Renal pelvis (tissue), 4 donors: Measurements from ENCODE around the gene FCRL5. TPM values are rescaled to one million over a fixed set of nuclear protein-coding genes. Genes with fewer than 3 reads are reported as not detected.
A peak's percentile ranks its signal among the peaks of the same experiment; 100 is the strongest.

ENCODE experiments used
- DNase-seq: peaks from one replicate; pipeline ENCODE4 v3.0.0-alpha.2; 2013
- polyA plus RNA-seq, 3 donors: library from polyadenylated mRNA; unstranded; fragments of 120-200 nt; gene quantifications; one replicate each; pipeline ENCODE4 v1.2.1, GENCODE V29; 2013; ENCODE audit not compliant: insufficient read length in 3 of 3

Gene FCRL5
- polyA plus RNA-seq, 3 donors = 0.05 to 0.13 (median 0.09) TPM

DNA sequence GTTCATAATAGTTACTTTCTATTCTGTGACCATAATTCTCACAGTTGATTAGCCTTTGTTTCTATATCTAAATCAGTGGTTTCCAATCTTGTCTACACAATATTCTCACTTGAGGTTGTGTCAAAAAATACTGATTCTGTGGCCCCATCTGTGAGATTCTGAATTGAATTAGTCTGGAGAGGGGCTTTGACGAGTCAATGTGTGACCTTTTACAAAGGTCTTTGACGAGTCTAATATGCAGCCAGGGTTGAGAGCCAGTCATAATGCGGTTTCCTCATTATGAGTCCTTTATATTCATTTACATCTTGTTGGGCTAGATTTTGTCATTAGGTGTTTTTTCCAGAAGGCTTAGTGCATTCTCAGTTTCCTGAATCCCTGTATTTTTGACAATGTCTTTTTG is 19.7 kb downstream of the FCRL5 start:
- no peak for DNase-seq

DNA sequence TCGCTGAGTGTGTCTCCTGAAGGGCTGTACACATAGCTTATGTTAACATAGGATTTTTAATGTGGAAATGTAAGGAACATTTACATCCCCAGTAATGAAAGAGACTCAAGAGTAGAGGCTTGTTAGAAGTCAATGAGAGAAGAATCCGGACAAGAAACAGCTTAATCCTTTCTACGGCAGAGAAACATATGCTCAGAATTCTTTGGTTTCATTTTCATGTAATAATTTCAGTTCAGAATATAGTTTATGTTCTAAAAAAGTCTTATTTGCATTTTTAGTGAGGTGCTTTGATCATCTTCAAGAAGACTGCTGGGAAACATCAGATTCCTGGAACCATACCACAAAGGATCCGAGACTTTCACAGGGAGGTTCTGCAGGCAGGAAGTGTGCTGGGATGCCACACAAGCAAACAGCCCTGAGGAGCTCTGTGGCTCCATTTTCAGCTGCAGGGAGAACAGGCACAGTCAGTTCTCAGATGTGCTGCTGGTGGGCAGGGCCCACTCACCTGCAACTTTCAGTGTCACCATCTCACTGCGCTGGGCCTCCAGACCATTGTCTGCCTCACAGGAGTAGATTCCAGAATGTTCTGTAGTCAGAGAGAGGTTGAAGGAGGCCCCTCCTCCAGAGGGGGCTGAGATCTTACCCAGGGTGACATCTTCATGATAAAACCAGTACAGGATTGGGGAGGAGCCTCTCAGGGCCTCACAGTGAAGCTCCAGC is 28.4 kb downstream of the FCRL5 start:
- DNase-seq = no peak

DNA sequence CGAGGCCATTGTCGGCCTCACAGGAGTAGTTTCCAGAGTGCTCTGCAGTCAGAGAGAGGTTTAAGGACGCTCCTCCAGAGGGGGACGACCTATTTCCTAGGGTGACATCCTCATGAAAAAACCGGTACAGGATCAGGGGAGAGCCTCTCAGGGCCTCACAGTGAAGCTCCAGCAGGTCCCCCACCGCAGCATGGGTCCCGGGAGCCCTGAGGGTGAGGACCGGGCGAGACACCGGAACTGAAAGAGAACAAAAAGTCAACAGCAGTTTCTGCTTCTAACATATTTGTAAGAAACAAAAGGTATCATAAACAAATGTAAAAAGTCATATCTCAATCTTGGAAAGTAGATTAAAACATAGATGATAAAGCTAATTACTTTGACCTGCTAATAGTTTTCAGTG is 31.3 kb downstream of the FCRL5 start:
- no peak for DNase-seq

DNA sequence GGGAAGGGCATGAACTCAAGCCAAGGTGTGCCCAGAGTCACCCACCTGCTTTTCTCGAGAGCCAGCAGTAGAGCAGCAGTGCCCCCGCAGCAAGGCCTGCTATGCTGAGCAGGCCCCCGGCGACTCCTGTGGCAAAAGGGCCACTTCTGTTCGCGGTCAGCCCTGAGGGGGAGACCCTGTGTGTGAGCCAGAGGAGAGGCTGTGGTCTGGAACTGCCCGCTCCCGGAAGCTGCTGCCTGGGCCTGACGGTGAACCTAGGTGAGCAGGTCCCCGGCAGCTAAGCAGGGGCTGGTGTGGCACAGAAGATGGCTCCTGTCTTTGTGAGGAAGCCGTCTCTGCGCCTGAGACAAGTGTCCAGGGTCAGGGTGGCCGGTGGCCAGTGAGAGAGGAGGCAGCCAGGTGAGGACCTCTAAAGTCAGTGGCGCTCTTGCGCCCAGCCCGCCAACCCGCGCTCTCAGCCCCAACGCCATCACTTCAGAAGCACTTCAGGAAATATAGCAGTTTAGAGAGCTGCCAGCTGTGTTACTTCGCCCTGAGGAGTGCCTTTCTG is 31.9 kb downstream of the FCRL5 start:
- DNase-seq = no peak

- no peak for DNase-seq
These were observed 32.9 kb downstream of the FCRL5 start for GRCh38 chr1:157519451-157519850.

- no peak for DNase-seq
These were observed 35.3 kb downstream of the FCRL5 start for GRCh38 chr1:157517016-157517415.

DNA sequence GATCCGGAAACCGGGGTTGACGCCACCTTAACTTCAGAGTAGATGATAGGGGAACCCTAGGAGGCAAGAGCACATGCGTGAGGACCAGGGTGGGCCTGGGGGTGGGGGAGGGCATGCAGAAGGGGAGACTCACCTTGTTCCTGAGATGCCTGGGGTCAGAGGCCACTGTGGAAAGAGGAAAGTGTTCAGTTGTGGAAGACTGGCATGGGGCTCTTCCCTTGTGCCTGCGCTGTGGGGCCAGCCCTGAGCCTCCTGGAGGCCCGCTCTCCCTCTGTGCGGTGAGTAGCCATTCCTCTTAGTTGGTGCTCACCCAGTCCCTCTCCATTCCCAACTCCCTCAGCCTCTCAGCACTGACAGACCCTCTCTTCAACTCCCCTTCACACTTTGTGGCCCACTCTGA is 36.6 kb downstream of the FCRL5 start:
- no peak for DNase-seq

DNA sequence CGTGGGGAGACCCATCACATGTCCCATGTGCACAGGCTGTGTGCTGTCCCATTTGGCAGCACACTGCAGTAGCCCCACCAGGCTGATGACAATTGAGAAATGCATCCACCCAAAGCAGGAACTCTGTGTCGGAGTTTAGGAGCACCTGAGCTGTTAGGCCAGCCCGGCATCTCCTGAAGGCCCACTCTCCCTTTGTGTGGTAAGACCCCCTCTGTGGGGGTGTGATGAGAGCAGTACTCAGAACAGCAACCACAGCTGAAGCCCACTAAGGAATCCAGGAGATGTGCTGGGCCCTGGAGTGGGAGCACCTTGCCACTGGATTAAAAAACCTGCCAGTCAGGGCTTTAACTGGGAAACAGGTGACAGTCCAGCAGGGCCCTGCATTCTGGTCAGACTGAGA is 37.2 kb downstream of the FCRL5 start:
- no peak for DNase-seq

- DNase-seq = no peak
These were observed 40.0 kb downstream of the FCRL5 start for GRCh38 chr1:157512036-157512969.

DNA sequence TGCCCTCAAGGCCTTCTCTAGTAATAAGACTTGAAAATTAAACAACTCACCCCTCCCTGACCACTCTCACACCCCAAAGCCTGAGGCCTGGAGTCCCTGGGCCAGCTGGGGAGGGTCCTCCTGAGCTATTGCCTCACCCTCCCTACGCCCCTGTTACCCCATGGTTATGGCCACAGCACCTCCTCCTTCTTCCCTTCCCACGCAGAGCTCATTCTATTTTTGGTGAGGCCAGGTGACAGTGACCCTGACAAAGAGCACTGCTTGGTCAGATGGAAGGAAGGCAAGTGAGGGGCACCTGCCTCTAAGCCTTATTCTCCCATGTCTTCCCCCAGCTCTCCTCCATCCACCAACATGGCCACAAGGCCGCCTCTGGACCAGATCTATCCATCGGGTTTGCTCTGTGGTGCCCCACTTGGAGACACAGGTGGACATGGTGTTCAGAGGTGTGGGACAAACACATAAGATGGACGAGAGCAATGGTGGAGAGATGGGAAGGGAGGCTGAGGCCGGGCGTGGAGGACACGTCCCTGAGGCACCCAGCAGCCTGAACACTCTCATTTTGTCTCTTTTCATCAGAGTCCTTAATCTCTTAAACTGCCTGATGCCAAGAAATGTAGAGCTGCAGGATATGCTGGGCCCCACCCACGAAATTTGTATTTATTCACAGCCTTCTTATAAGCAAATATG is 42.6 kb downstream of the FCRL5 start:
- DNase-seq = no peak

DNA sequence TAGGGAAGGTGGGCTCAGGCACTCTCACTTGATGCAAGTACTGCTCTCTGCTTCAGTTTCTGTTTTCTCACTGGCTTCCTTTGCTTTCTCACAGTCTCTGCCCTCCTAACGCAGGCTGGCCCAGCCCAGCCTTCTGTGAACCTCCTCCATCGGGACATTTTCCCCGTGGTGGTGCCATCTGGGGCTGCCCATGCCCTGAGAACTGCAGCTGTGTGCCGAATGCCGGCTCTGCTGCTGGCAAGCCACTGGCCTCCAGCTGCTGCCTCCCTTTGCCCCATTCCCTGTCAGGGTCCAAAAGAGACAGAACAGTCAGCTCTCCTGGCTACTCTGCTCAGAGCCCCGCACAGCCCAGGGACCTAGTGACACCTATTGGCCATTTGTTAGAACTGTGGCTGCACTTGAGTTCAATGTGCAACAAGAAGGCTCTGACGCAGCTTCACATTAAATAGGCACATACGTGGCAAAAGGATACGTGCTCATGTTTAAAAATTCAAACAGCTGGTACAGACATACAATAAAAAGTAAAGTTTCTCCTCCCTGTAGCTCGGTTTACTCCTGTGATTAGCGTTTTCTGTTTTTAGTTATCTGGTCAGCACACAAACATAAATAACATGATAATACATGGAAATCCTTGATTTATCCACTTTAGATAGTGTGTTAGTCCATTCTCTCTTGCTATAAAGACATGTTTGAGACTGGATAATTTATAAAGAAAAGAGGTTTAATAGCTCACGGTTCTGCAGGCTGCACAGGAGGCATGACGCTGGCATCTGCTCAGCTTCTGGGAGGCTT is 46.6 kb downstream of the FCRL5 start:
- DNase-seq = no peak

DNA sequence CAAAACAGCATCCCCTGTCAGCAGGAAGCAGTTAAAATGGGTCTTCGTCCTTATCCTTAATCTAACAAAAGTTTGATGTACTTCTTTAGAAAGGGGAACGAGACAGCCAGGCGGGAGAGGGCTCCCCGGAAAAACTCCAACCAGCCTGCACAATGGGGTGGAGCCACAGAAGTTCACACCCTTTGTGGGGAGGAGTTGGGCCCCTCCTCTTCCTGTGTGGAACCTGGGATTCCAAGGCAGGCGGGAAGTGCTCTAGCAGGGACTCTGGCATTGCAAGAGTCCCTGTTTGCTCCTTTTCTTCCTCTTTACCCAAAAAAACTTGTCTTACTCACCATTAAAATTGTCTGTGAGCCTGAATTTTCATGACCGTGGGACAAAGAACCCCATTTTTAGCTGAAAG is 47.7 kb downstream of the FCRL5 start:
- no peak for DNase-seq

- DNase-seq = peak; percentile 39
These were observed 52.8 kb downstream of the FCRL5 start for GRCh38 chr1:157499521-157499920.

- no peak for DNase-seq
These were observed 53.6 kb downstream of the FCRL5 start for GRCh38 chr1:157498736-157499090.

- DNase-seq = no peak
These were observed 54.2 kb downstream of the FCRL5 start for GRCh38 chr1:157497987-157498735.

DNA sequence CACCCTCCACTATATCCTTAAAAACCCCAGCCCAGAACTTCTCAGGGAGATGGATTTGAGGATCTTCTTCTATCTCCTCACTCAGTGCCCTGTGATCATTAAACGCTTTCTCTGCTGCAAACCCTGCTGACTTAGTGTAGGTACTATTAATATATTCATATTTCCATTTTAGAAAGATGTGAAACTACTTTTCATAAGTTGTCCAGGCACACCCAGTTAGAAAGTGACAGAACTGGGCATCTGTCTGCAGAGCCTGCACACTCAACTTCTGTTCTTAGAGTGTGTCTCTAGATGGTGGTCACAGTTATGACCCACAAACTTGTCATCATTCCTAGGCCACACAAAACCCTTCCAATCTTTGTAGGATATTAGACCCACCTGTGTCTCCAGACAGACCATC is 55.0 kb downstream of the FCRL5 start:
- DNase-seq = no peak

DNA sequence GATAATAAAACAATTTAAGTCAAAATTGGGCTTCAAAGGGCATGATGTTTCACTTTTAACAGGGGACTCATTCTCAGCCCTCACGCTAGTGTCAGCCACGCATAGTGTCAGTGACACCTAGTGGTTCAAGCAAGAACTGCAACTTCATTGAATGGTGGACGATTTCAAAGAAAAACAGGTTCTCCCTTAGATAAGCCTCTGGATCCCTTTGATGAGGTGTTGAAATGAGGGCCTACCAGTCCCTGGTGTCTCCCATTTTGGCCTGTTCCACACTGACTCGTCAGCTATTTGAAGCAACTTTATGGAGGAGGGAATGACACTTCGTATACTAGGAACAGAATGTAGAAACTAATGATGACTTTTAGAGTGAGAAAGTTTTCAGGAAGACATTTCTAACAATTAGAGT is 56.2 kb downstream of the FCRL5 start:
- no peak for DNase-seq

- DNase-seq = no peak
These were observed 57.0 kb downstream of the FCRL5 start for GRCh38 chr1:157495285-157495684.

DNA sequence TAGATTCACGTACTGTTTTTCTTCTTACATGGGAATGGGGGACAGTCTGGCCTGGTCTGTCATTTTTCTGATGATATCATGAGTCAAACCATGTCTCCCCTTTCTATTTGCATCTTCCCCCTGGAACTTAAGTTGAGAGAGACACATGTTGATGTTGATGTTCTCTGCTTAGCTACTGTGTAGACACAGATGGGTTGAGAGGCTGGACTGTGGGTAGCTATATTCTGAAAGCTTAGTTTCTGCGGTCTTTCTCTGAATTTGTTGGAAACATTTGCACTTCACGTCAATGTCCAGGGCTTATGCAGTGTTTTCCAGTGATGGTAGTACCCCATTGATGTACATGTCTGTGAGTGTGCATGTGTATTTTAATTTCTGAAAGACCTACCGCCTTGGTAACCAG is 58.2 kb downstream of the FCRL5 start:
- DNase-seq = no peak

DNA sequence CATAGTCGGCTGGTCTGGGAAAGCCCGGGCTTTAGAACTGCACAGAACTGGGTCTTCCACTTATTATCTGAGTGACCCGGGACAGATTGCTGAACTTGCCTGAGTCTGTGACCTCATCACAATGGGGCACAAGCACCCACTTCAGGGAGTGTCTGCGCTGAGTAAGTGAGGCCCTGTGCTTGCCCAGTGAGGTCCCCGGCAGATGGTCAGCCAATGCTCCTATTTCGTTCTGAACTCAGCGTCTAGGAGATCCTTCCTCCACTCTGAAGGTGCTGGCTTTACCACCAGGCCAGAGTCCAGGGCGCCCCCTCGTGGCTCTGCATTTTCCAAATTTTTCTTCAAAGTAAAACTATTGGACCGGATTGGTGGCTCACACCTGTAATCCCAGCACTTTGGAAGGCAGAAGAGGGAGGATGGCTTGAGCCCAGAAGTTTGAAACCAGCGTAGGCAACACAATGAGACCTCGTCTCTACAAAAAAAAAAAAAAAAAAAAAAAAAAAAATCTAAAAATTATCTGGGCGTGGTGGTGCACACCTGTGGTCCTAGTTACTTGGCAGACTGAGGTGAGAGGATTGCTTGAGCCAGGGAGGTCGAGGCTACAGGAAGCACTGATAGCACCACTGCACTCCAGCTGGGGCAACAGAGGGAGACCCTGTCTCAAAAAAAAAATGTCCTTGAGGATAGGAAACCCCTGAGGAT is 61.7 kb downstream of the FCRL5 start:
- DNase-seq = peak; percentile 52
